Aorta (tissue), 5 donors: ENCODE measurements around the gene AGMO. TPM values are rescaled to one million over a fixed set of nuclear protein-coding genes. Genes with fewer than 3 reads are reported as not detected.
"Not testable (repeated sequence)": the region's sequence is repeated elsewhere in the genome, so short reads cannot be mapped to it uniquely, and the experiment has no call there.

ENCODE experiments used
- ATAC-seq: fragments of 200-7000 bp; cut with Tn5 transposase; one replicate; pipeline ENCODE4 v1.9.1; 2022; ENCODE audit warnings: moderate library complexity; ENCODE audit not compliant: low FRiP score
- DNase-seq, 2 donors: peaks; one replicate each; pipeline ENCODE4 v3.0.0-alpha.2; 2020
- H3K27ac ChIP-seq, 2 donors: one replicate each; pipeline ENCODE4 v1.5.1; 2013; ENCODE audit warnings: low read length in 2 of 2, mild to moderate bottlenecking in 2 of 2, moderate library complexity in 2 of 2, control low read depth in 1 of 2, inconsistent platforms in 1 of 2, low read depth in 1 of 2
- H3K27me3 ChIP-seq, 2 donors: one replicate each; pipeline ENCODE4 v1.6.1; 2013; ENCODE audit warnings: control low read depth in 1 of 2, low read length in 1 of 2, mild to moderate bottlenecking in 1 of 2, moderate library complexity in 1 of 2; ENCODE audit not compliant: insufficient read depth in 2 of 2, control insufficient read depth in 1 of 2
- H3K36me3 ChIP-seq, 2 donors: one replicate each; pipeline ENCODE4 v1.6.1; 2013; ENCODE audit warnings: control low read depth in 1 of 2, low read length in 1 of 2, mild to moderate bottlenecking in 1 of 2; ENCODE audit not compliant: insufficient read depth in 2 of 2, control insufficient read depth in 1 of 2
- H3K4me1 ChIP-seq, 2 donors: one replicate each; pipeline ENCODE4 v1.6.1; 2013; ENCODE audit warnings: low read length in 2 of 2, control low read depth in 1 of 2, mild to moderate bottlenecking in 1 of 2, moderate library complexity in 1 of 2; ENCODE audit not compliant: insufficient read depth in 2 of 2, control insufficient read depth in 1 of 2
- H3K4me3 ChIP-seq, 2 donors: one replicate each; pipeline ENCODE4 v1.5.1; 2013; ENCODE audit warnings: low read length in 2 of 2, control low read depth in 1 of 2, mild to moderate bottlenecking in 1 of 2
- H3K9me3 ChIP-seq: one replicate; pipeline ENCODE4 v1.6.1; 2013; ENCODE audit warnings: mild to moderate bottlenecking, low read length; ENCODE audit not compliant: control insufficient read depth
- WGBS, 2 donors: extraction: QIAGEN DNeasy Blood & Tissue Kit; methylation state at CpG; one replicate each; pipeline ENCODE4 v1.1.7; 2013; 5-methylcytosine and 5-hydroxymethylcytosine counted together
- intact Hi-C, 2 donors: fragments of 100-400 bp; cut with DNase I; formaldehyde crosslinking; loops; one replicate each; pipeline versions ENCODE4 v1.14.2 to v1.15.0; 2022
- polyA plus RNA-seq, 2 donors: library from polyadenylated mRNA; stranded (reverse); fragments of 200-250 nt; gene quantifications; one replicate each; pipeline ENCODE4 v1.2.3, GENCODE V29; 2013
- total RNA-seq, 2 donors: library from RNA; stranded (reverse); fragmentation: NEBNext Ultra II Directional; extraction: Animal tissue kit (Norgen Biotek cat#: 25700); gene quantifications; one replicate each; pipeline ENCODE4 v1.2.1, GENCODE V29; 2021
- donor health status: healthy with polysubstance abuse.
- donor health status: Bipolar disorder and iron deficiency.
- donor health status: DM: no; HTN: no; CAD: no.
- donor health status: DM: no; HTN: no; CAD: no.
- donor health status: DM: yes; HTN: yes; CAD: no.

Gene AGMO
- total and polyA plus RNA-seq, 4 donors: 0.69 to 3.4 (median 1.7) TPM

DNA sequence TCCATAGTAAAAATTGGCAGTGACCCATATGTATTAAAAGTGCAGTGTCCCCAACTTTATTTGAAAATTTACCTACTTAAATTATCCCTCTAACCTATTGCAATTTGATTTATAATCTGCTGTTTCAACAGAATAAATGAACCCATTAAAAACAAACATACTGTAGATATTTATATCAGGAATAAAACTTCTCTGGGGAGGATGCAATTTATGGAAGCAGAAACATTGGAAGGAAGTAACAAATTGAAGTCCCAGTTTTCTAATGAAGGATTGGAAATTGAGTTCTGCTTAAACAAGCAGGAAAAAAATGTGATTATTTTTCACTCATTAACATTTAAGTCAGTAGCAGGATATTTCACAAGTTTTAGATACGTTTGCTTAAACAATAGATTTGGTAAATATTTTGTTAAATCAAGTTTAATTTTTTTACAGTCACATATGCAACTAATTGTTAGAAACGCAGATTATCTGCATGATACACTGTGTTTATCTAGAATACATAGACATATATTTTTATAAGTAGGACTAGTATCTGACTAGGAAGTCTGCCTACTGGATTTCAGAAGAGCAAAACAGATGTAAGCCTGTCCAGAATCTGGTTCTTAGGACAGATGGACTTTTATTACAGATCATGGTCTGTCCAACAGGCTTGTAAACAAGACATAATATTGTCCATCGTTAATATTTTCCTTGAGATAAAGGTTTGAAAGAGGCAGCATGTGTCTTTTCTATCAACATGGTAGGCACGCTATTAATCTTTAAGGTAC, 5.3 kb downstream of the AGMO start:
- H3K4me3 ChIP-seq: no peak overlapping the region
- H3K36me3 ChIP-seq: no peaks in the 10 kb centered on the region
- no peaks in the 10 kb centered on the region for H3K27me3 ChIP-seq
- WGBS, 2 donors: 81 to 82% methylated on average over 4 of the region's 4 CpGs
- intact Hi-C loops: no loop called here
- ATAC-seq (no peak), DNase-seq (no peak)
- H3K27ac ChIP-seq: no peak overlapping the region
- no peaks in the 10 kb centered on the region for H3K9me3 ChIP-seq
- no peaks in the 10 kb centered on the region for H3K4me1 ChIP-seq

DNA sequence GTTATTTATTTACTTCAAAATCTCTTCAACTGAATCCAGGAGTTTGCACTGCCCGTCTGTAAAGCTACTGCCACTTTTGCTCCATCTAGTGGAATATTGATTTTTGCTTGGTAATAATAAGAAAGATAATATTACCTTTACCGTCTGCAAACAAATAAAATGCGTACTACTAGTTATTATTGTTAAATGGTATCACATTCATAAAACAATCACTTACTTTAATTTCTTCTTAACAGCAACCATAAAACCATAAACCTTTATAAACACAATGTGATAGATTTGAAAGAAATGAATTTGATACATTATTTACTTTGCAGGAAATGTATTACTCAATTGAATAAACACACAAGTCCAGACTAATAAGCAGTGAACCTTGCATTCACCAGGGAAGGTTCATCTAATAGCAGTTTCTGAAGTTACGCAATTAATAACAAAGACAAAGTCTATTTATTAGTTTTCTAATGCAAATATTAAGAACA, 6.4 kb downstream of the AGMO start:
- ATAC-seq (no peak), DNase-seq (no peak)
- no peak overlapping the region for H3K4me3 ChIP-seq
- intact Hi-C loops: no loop called here
- H3K4me1 ChIP-seq: no peaks in the 10 kb centered on the region
- H3K9me3 ChIP-seq: no peaks in the 10 kb centered on the region
- no peaks in the 10 kb centered on the region for H3K27me3 ChIP-seq
- no peaks in the 10 kb centered on the region for H3K36me3 ChIP-seq
- no peak overlapping the region for H3K27ac ChIP-seq
- WGBS, 2 donors: 68 to 70% methylated on average over 4 of the region's 4 CpGs

DNA sequence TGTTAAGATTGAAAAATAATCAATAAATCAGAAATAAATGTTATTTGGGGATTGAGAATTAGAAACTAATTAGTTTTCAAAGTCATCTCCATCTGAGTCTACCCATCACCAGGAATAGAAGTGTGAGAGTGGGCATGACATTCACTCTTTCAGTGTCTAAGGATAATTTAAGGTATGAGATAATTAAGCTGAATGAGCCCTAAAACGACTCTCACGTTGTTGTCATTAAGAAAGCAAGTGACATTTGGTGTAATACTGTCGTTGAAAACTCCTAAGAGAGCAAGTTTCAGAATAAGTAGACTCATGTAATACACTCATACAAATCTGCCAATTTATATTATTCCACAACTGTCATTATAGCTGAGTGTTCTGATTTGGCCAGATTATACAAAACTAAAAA, 7.1 kb downstream of the AGMO start:
- Histone ChIP-seq H3K36me3 (no peaks in the 10 kb centered on the region), H3K27me3 (no peaks in the 10 kb centered on the region), H3K4me3 (no peak overlapping the region), H3K9me3 (no peaks in the 10 kb centered on the region), H3K27ac (no peak overlapping the region), H3K4me1 (no peaks in the 10 kb centered on the region)
- ATAC-seq (no peak), DNase-seq (no peak)
- WGBS, 2 donors: 56 to 60% methylated on average over 3 of the region's 3 CpGs
- intact Hi-C loops: no loop called here

DNA sequence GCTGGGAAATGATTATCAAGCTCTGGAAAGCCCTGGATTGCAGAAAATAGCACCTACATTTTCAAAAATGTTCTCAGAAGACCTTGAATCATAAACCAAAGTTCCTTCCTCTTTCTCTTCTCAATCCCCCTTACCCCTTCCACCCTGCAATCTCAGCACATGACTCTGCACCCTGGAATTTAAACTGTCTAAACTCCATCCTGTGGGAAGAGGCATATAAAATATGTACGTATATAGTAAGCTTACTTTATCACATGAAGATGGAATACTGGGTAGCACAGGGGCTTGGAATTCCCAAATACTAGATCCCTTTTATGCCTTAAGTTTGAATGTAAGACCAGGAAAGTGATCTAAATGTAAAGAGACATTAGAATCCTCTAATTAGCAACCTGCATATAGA, 7.7 kb downstream of the AGMO start:
- ATAC-seq (no peak), DNase-seq (no peak)
- H3K4me3 ChIP-seq: no peak overlapping the region
- H3K9me3 ChIP-seq: no peaks in the 10 kb centered on the region
- no peaks in the 10 kb centered on the region for H3K27me3 ChIP-seq
- H3K36me3 ChIP-seq: no peaks in the 10 kb centered on the region
- H3K4me1 ChIP-seq: no peaks in the 10 kb centered on the region
- intact Hi-C loops: no loop called here
- H3K27ac ChIP-seq: no peak overlapping the region
- WGBS, 2 donors: 79 to 89% methylated on average over 1 of the region's 1 CpG

DNA sequence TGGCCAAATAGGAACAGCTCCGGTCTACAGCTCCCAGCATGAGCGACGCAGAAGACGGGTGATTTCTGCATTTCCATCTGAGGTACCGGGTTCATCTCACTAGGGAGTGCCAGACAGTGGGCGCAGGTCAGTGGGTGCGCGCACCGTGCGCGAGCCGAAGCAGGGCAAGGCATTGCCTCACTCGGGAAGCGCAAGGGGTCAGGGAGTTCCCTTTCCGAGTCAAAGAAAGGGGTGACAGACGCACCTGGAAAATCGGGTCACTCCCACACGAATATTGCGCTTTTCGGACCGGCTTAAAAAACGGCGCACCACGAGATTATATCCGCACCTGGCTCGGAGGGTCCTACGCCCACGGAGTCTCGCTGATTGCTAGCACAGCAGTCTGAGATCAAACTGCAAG, 14.5 kb downstream of the AGMO start:
- ATAC-seq, DNase-seq, H3K27ac ChIP-seq, H3K36me3 ChIP-seq, H3K27me3 ChIP-seq, intact Hi-C loops, H3K4me1 ChIP-seq, H3K4me3 ChIP-seq, H3K9me3 ChIP-seq: not testable (repeated sequence)
- 70 to 81% methylated on average over 12 to 21 of the region's 29 CpGs for WGBS, 2 donors

DNA sequence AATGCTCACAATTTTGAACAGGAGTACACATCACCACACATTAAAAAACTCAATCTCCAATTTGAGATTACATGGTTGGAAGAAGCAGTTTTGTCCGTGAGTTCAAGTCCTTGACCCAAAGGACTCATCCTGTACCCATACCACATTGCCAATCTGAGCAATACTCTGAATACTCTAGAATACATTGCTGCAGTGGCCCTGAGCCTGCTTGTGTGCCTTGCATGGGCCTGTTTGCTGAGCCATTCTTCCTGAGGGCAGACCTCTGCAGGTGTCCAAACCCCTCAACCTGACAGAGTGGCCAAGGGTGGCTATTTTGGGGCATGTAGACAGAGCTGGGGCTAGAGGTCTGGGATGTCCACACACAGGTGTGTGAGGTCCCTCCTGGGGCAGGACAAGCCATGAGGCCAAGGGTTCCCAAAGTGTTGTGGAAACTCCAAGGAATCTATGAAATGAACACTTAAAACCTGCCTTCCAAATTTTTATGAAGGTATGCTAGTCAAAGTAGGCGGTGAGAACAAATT, 15.5 kb downstream of the AGMO start:
- DNase-seq (no peak), ATAC-seq (no peak)
- 94 to 96% methylated on average over 2 of the region's 2 CpGs for WGBS, 2 donors
- no peak overlapping the region for H3K27ac ChIP-seq
- intact Hi-C loops: no loop called here
- H3K4me3 ChIP-seq: no peak overlapping the region
- H3K27me3 ChIP-seq: no peaks in the 10 kb centered on the region
- no peaks in the 10 kb centered on the region for H3K36me3 ChIP-seq
- H3K4me1 ChIP-seq: no peaks in the 10 kb centered on the region
- H3K9me3 ChIP-seq: no peaks in the 10 kb centered on the region

DNA sequence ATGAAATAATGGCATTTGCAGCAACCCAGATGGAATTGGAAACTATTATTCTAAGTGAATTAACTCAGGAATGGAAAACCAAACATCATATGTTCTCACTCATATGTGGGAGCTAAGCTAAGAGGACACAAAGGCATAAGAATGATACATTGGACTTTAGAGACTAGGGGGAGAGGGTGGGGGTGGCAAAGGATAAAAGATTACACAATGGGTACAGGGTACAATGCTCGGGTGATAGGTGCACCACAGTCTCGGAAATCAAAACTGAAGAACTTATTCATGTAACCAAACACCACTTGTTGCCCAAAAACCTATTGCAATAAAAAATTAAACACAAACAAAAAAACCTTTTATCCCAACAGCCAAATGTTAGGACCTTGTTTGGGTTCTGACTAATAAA, 17.8 kb downstream of the AGMO start:
- Histone ChIP-seq H3K36me3 (no peaks in the 10 kb centered on the region), H3K27ac (no peak overlapping the region), H3K4me1 (no peaks in the 10 kb centered on the region), H3K9me3 (peaks cover 1% of the 10 kb centered on the region), H3K4me3 (no peak overlapping the region), H3K27me3 (no peaks in the 10 kb centered on the region)
- intact Hi-C loops: no loop called here
- 89 to 94% methylated on average over 2 of the region's 2 CpGs for WGBS, 2 donors
- DNase-seq (no peak), ATAC-seq (no peak)

DNA sequence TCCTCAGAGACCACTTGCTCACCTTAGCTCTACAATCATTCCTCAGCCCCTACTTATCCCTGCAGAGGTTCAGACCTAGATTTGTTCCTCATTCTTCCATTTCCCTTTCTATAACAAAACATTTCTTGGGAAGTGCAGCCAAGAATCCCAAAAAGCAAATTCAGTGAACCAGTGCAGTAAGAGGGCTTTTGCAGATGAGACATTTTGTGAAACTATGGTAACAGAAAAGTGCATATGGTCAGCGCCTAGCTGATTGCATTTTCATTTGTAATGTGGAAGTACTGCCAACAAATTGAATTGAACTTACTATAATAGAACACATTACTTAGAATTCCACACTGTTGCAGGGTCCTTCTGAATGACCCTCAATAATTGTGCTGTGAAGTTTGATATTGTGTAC, 18.6 kb downstream of the AGMO start:
- Histone ChIP-seq H3K27me3 (no peaks in the 10 kb centered on the region), H3K27ac (no peak overlapping the region), H3K4me3 (no peak overlapping the region), H3K36me3 (no peaks in the 10 kb centered on the region), H3K4me1 (no peaks in the 10 kb centered on the region), H3K9me3 (peaks cover 1% of the 10 kb centered on the region)
- intact Hi-C loops: no loop called here
- 77 to 85% methylated on average over 1 of the region's 1 CpG for WGBS, 2 donors
- DNase-seq: no peak
- no peak for ATAC-seq

DNA sequence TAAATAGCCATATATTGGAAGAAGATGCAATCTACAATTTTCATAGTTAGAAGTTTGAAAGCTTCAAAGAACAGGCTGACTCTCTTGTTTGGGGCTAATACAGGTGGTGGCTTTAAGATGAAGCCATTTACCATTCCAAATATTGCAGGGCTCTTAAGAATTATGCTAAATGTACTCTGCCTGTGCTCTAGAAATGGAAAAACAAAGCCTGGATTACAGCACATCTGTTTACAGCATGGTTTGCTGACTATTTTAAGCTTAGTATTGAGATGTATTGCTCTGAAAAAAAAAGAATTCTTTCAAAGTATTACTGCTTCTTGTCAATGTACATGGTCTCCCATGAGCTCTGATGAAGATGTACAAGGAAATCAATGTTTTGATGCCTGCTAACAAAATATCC, 34.2 kb downstream of the AGMO start:
- Histone ChIP-seq H3K27me3 (no peaks in the 10 kb centered on the region), H3K4me1 (no peaks in the 10 kb centered on the region), H3K36me3 (no peaks in the 10 kb centered on the region), H3K9me3 (no peaks in the 10 kb centered on the region), H3K4me3 (no peak overlapping the region), H3K27ac (no peak overlapping the region)
- no peak for DNase-seq
- no peak for ATAC-seq
- intact Hi-C loops: no loop called here
